ENCODE measurements around the gene GARIN5A.
A peak's percentile ranks its signal among the peaks of the same experiment; 100 is the strongest.

GARIN5A gene

GRCh38 chr19:50476224-50476906 lies at the start of gene GARIN5A, which contains the start of gene EMC10:
Gene GARIN5A, minus strand, starts transcription at chr19:50476848. Its CDS starts 460 bp downstream, at chr19:50476388.
Gene EMC10, plus strand, starts transcription at chr19:50476507. Its CDS starts 38 bp downstream, at chr19:50476545.
- H3K27ac ChIP-seq = peak within 1 kb of the TSS; percentile 66
- DNase-seq (ENCODE audit: low read depth, low spot score) = peak; percentile 85

GRCh38 chr19:50522881-50523280 lies 46.2 kb upstream of the GARIN5A start:
- DNase-seq (ENCODE audit: low read depth, low spot score) = no peak
- H3K27ac ChIP-seq = no peak overlapping the region

GRCh38 chr19:50520822-50521465 lies 44.3 kb upstream of the GARIN5A start:
- no peak overlapping the region for H3K27ac ChIP-seq
- no peak for DNase-seq (ENCODE audit: low read depth, low spot score)

- no peak overlapping the region for H3K27ac ChIP-seq
- DNase-seq (ENCODE audit: low read depth, low spot score) = no peak
Observed at GRCh38 chr19:50519006-50519575, 42.4 kb upstream of the GARIN5A start.

GRCh38 chr19:50518091-50519005 lies 41.7 kb upstream of the GARIN5A start:
- no peak overlapping the region for H3K27ac ChIP-seq
- no peak for DNase-seq (ENCODE audit: low read depth, low spot score)

GRCh38 chr19:50517704-50518075 lies 41.0 kb upstream of the GARIN5A start:
- H3K27ac ChIP-seq = no peak overlapping the region
- no peak for DNase-seq (ENCODE audit: low read depth, low spot score)

GRCh38 chr19:50516964-50517703 lies 40.5 kb upstream of the GARIN5A start:
- no peak for DNase-seq (ENCODE audit: low read depth, low spot score)

GRCh38 chr19:50516456-50516855 lies 39.8 kb upstream of the GARIN5A start:
- DNase-seq (ENCODE audit: low read depth, low spot score) = no peak
- no peak overlapping the region for H3K27ac ChIP-seq

More at GRCh38 chr19:50516964-50517703, 40.5 kb upstream of the GARIN5A start:
- no peak overlapping the region for H3K27ac ChIP-seq

- no peak overlapping the region for H3K27ac ChIP-seq
- no peak for DNase-seq (ENCODE audit: low read depth, low spot score)
Observed at GRCh38 chr19:50515168-50515561, 38.5 kb upstream of the GARIN5A start.

- no peak overlapping the region for H3K27ac ChIP-seq
Observed at GRCh38 chr19:50514346-50515167, 37.9 kb upstream of the GARIN5A start.

GRCh38 chr19:50513746-50514345 lies 37.2 kb upstream of the GARIN5A start, which contains the start of gene ASPDH:
Gene ASPDH, minus strand, starts transcription at chr19:50513913. Its CDS starts 90 bp downstream, at chr19:50513823.
- no peak within 1 kb of the TSS for H3K27ac ChIP-seq
- no peak for DNase-seq (ENCODE audit: low read depth, low spot score)

More at GRCh38 chr19:50514346-50515167, 37.9 kb upstream of the GARIN5A start:
- no peak for DNase-seq (ENCODE audit: low read depth, low spot score)

GRCh38 chr19:50512999-50513745 lies 36.5 kb upstream of the GARIN5A start:
- no peak overlapping the region for H3K27ac ChIP-seq
- DNase-seq (ENCODE audit: low read depth, low spot score) = no peak

GRCh38 chr19:50512112-50512998 lies 35.7 kb upstream of the GARIN5A start:
- H3K27ac ChIP-seq = no peak overlapping the region

GRCh38 chr19:50511069-50511822 lies 34.6 kb upstream of the GARIN5A start, which contains the start of gene JOSD2:
Gene JOSD2, minus strand, starts transcription at chr19:50511191. Its CDS starts 760 bp downstream, at chr19:50510431.
- H3K27ac ChIP-seq = peak within 1 kb of the TSS; percentile 40
- DNase-seq (ENCODE audit: low read depth, low spot score) = peak; percentile 97

More at GRCh38 chr19:50512112-50512998, 35.7 kb upstream of the GARIN5A start:
- no peak for DNase-seq (ENCODE audit: low read depth, low spot score)

- DNase-seq (ENCODE audit: low read depth, low spot score) = no peak
- peak overlapping the region; percentile 40 for H3K27ac ChIP-seq
Observed at GRCh38 chr19:50510700-50511068, 34.0 kb upstream of the GARIN5A start.
